Uterus (tissue), 2 donors: ENCODE results near the gene TMEM30B.

ENCODE experiments used
- CTCF ChIP-seq, 4 experiments: fragments of 200-600 bp in 2 of 4; fragments of 450-650 bp in 2 of 4; sonication (generic) in 2 of 4; IDR thresholded peaks; one replicate each; pipeline ENCODE4 v1.5.1; 2016 to 2019; ENCODE audit warnings: antibody characterized with exemption in 4 of 4, mild to moderate bottlenecking in 2 of 4, moderate library complexity in 1 of 4
- POLR2A ChIP-seq, 2 donors: fragments of 450-650 bp; IDR thresholded peaks; one replicate each; pipeline ENCODE4 v1.6.1; 2016; ENCODE audit warnings: antibody characterized with exemption in 2 of 2, mild to moderate bottlenecking in 1 of 2, moderate library complexity in 1 of 2

- TF ChIP-seq CTCF (IDR thresholded peaks at IDR 0.05), result no peak
- TF ChIP-seq POLR2A (IDR thresholded peaks at IDR 0.05), result no peak
These were observed 23.6 kb upstream of the TMEM30B start for GRCh38 chr14:61304688-61305087.
